Stimulated activated naive CD8-positive, alpha-beta T cell treated with anti-CD3 and anti-CD28 coated beads, Interleukin-15, Interleukin-2, amounts not matched to agents 100 ng/mL and 50 ng/mL, for 24 hours (primary cell): ENCODE measurements around the gene MIEF1.
A peak's percentile ranks its signal among the peaks of the same experiment; 100 is the strongest.

Experiments
- H3K27ac Mint-ChIP-seq: one replicate; pipeline ENCODE4 v1.8.0; 2021; ENCODE audit warnings: mild to moderate bottlenecking, mixed read lengths
- H3K27me3 Mint-ChIP-seq: one replicate; pipeline ENCODE4 v1.8.0; 2021; ENCODE audit warnings: mixed read lengths
- H3K36me3 Mint-ChIP-seq: one replicate; pipeline ENCODE4 v1.8.0; 2021; ENCODE audit warnings: low read depth, mixed read lengths
- H3K4me1 Mint-ChIP-seq: one replicate; pipeline ENCODE4 v1.8.0; 2021; ENCODE audit warnings: low read depth, mixed read lengths
- H3K4me3 Mint-ChIP-seq: one replicate; pipeline ENCODE4 v1.8.0; 2021; ENCODE audit warnings: mild to moderate bottlenecking, mixed read lengths
- H3K9me3 Mint-ChIP-seq: one replicate; pipeline ENCODE4 v1.8.0; 2021; ENCODE audit warnings: mixed read lengths

Gene MIEF1

GRCh38 chr22:39502109-39502788 is at the start of gene MIEF1:
Gene MIEF1, plus strand, starts transcription at chr22:39502290. Its CDS starts 9,005 bp downstream, at chr22:39511295.
- no peaks in the 10 kb centered on the region for H3K27me3 Mint-ChIP-seq
- peak within 1 kb of the TSS; percentile 95 for H3K27ac Mint-ChIP-seq
- H3K9me3 Mint-ChIP-seq, result no peaks in the 10 kb centered on the region
- peaks cover 42% of the 10 kb centered on the region for H3K4me1 Mint-ChIP-seq
- peak within 1 kb of the TSS; percentile 91 for H3K4me3 Mint-ChIP-seq
- H3K36me3 Mint-ChIP-seq, result peaks cover 43% of the 10 kb centered on the region

- no peaks in the 10 kb centered on the region for H3K9me3 Mint-ChIP-seq
- H3K4me1 Mint-ChIP-seq, result peaks cover 38% of the 10 kb centered on the region
- H3K4me3 Mint-ChIP-seq, result no peak overlapping the region
- no peaks in the 10 kb centered on the region for H3K36me3 Mint-ChIP-seq
- no peak overlapping the region for H3K27ac Mint-ChIP-seq
- peaks cover 11% of the 10 kb centered on the region for H3K27me3 Mint-ChIP-seq
Measured at GRCh38 chr22:39452740-39453040, 49.4 kb upstream of the MIEF1 start.

GRCh38 chr22:39453765-39454378 is 48.2 kb upstream of the MIEF1 start:
- Mint-ChIP-seq H3K27ac (no peak overlapping the region), H3K36me3 (no peaks in the 10 kb centered on the region), H3K4me1 (peaks cover 35% of the 10 kb centered on the region), H3K27me3 (peaks cover 20% of the 10 kb centered on the region), H3K9me3 (no peaks in the 10 kb centered on the region), H3K4me3 (no peak overlapping the region)

GRCh38 chr22:39454385-39454871 is 47.7 kb upstream of the MIEF1 start:
- H3K27me3 Mint-ChIP-seq, result peaks cover 22% of the 10 kb centered on the region

GRCh38 chr22:39456522-39457197 is 45.4 kb upstream of the MIEF1 start, which contains the start of gene MGAT3:
Gene MGAT3, plus strand, starts transcription at chr22:39457012. Its CDS starts 30,336 bp downstream, at chr22:39487348.
- Mint-ChIP-seq H3K27me3 (peaks cover 26% of the 10 kb centered on the region), H3K27ac (no peak within 1 kb of the TSS), H3K4me1 (peaks cover 26% of the 10 kb centered on the region), H3K4me3 (peak within 1 kb of the TSS; percentile 70), H3K36me3 (no peaks in the 10 kb centered on the region), H3K9me3 (no peaks in the 10 kb centered on the region)

More at GRCh38 chr22:39454385-39454871, 47.7 kb upstream of the MIEF1 start:
- Mint-ChIP-seq H3K27ac (no peak overlapping the region), H3K4me1 (peaks cover 33% of the 10 kb centered on the region), H3K4me3 (no peak overlapping the region), H3K36me3 (no peaks in the 10 kb centered on the region), H3K9me3 (no peaks in the 10 kb centered on the region)

GRCh38 chr22:39457198-39457555 is 44.9 kb upstream of the MIEF1 start:
- H3K27ac Mint-ChIP-seq, result no peak overlapping the region
- no peak overlapping the region for H3K4me3 Mint-ChIP-seq
- peaks cover 26% of the 10 kb centered on the region for H3K27me3 Mint-ChIP-seq
- peaks cover 24% of the 10 kb centered on the region for H3K4me1 Mint-ChIP-seq
- no peaks in the 10 kb centered on the region for H3K9me3 Mint-ChIP-seq
- H3K36me3 Mint-ChIP-seq, result no peaks in the 10 kb centered on the region

- Mint-ChIP-seq H3K36me3 (no peaks in the 10 kb centered on the region), H3K27ac (no peak overlapping the region), H3K9me3 (no peaks in the 10 kb centered on the region), H3K4me1 (peaks cover 22% of the 10 kb centered on the region), H3K27me3 (peaks cover 26% of the 10 kb centered on the region), H3K4me3 (peak overlapping the region; percentile 60)
Measured at GRCh38 chr22:39457556-39458443, 44.3 kb upstream of the MIEF1 start.

- peaks cover 22% of the 10 kb centered on the region for H3K4me1 Mint-ChIP-seq
- H3K27ac Mint-ChIP-seq, result no peak overlapping the region
Measured at GRCh38 chr22:39458444-39459083, 43.5 kb upstream of the MIEF1 start.

GRCh38 chr22:39459681-39460080 is 42.4 kb upstream of the MIEF1 start:
- no peak overlapping the region for H3K27ac Mint-ChIP-seq

More at GRCh38 chr22:39458444-39459083, 43.5 kb upstream of the MIEF1 start:
- H3K4me3 Mint-ChIP-seq, result peak overlapping the region; percentile 60
- H3K27me3 Mint-ChIP-seq, result peaks cover 26% of the 10 kb centered on the region
- no peaks in the 10 kb centered on the region for H3K36me3 Mint-ChIP-seq
- no peaks in the 10 kb centered on the region for H3K9me3 Mint-ChIP-seq

GRCh38 chr22:39462443-39463221 is 39.5 kb upstream of the MIEF1 start:
- peaks cover 11% of the 10 kb centered on the region for H3K4me1 Mint-ChIP-seq
- H3K27me3 Mint-ChIP-seq, result peaks cover 15% of the 10 kb centered on the region
- H3K4me3 Mint-ChIP-seq, result no peak overlapping the region
- no peaks in the 10 kb centered on the region for H3K9me3 Mint-ChIP-seq
- H3K36me3 Mint-ChIP-seq, result no peaks in the 10 kb centered on the region
- no peak overlapping the region for H3K27ac Mint-ChIP-seq

More at GRCh38 chr22:39459681-39460080, 42.4 kb upstream of the MIEF1 start:
- no peaks in the 10 kb centered on the region for H3K9me3 Mint-ChIP-seq
- no peaks in the 10 kb centered on the region for H3K36me3 Mint-ChIP-seq
- H3K4me3 Mint-ChIP-seq, result no peak overlapping the region
- peaks cover 22% of the 10 kb centered on the region for H3K4me1 Mint-ChIP-seq
- peaks cover 26% of the 10 kb centered on the region for H3K27me3 Mint-ChIP-seq

GRCh38 chr22:39463277-39463676 is 38.8 kb upstream of the MIEF1 start:
- Mint-ChIP-seq H3K9me3 (no peaks in the 10 kb centered on the region), H3K27ac (no peak overlapping the region), H3K4me1 (peaks cover 8% of the 10 kb centered on the region), H3K27me3 (peaks cover 12% of the 10 kb centered on the region), H3K4me3 (no peak overlapping the region), H3K36me3 (no peaks in the 10 kb centered on the region)

- Mint-ChIP-seq H3K4me3 (no peak overlapping the region), H3K4me1 (peaks cover 4% of the 10 kb centered on the region), H3K27ac (no peak overlapping the region), H3K27me3 (peaks cover 6% of the 10 kb centered on the region), H3K36me3 (no peaks in the 10 kb centered on the region), H3K9me3 (no peaks in the 10 kb centered on the region)
Measured at GRCh38 chr22:39463931-39464390, 38.1 kb upstream of the MIEF1 start.

- no peak overlapping the region for H3K4me3 Mint-ChIP-seq
- H3K9me3 Mint-ChIP-seq, result no peaks in the 10 kb centered on the region
- no peaks in the 10 kb centered on the region for H3K27me3 Mint-ChIP-seq
Measured at GRCh38 chr22:39466228-39467006, 35.7 kb upstream of the MIEF1 start.

More at GRCh38 chr22:39466228-39467006, 35.7 kb upstream of the MIEF1 start:
- Mint-ChIP-seq H3K4me1 (peaks cover 6% of the 10 kb centered on the region), H3K36me3 (no peaks in the 10 kb centered on the region), H3K27ac (no peak overlapping the region)
